ENCODE measurements around the gene CD6. TPM values are rescaled to one million over a fixed set of nuclear protein-coding genes. Genes with fewer than 3 reads are reported as not detected.
"Not testable (repeated sequence)": the region's sequence is repeated elsewhere in the genome, so short reads cannot be mapped to it uniquely, and the experiment has no call there.

The CD6 gene
- total RNA-seq, 1 donor from 2014 or later: not detected

DNA sequence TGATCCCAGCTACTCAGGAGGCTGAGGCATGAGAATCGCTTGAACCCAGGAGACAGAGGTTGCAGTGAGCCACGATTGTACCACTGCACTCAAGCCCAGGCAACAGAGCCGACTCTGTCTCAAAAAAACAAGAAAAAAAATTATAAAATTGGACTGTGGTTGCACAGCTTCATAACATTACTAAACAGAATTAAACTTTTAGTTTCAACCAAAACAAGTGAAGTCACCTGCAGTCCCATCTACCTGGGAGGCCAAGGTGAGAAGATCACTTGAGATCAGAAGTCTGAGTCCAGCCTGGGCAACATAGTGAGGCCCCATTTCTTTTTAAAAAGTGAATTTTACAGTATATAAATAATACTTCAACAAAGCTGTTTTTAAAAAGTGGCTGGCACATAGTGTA lies 83.0 kb downstream of the CD6 start:
- no peak for DNase-seq

DNA sequence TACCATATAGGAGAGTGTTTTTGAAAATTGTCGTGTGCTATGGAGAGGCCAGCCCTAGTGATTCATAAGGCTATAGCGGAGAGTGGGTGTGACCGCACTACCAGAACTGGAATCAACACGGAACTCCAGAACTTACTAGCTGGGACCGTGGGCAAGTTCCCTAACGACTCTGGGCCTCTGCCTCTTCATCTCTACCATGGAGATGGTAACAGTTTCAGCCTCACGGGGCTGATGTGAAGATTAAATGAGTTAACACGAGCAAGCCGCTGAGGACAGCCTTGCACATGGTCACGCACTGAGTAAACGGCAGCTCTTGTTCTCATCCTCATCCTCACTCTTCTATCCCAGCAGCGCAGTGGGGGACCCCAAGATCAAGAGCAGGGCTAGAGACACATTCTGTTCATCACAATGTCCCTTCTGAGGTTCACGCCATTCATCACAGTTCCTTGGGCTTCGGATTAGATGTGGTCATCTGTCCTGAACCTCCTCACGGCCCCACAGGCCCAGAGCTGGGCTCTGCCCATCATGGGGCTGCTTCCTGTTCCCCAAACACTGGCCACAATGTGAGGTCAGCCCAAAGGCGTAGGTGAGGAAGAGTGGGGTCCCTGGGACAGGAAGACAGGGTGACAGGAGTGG lies 83.6 kb downstream of the CD6 start:
- no peak for DNase-seq

DNA sequence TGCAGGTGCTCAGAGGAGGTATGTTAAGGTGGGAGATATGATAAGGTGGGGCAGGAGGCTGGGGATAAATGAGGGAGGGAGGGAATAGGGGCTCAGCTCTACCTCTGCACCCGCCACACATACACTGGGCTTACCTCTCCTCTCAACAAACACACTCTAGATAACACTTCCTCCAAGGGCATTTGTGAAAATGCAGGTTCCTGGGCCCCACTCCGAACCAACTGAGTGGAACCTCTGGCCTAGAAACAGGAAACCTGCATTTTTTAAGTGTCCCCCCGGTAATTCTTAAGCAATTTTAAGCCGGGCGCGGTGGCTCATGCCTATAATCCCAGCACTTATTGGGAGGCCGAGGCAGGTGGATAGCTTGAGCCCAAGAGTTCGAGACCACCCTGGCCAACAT lies 84.3 kb downstream of the CD6 start:
- DNase-seq: no peak

DNA sequence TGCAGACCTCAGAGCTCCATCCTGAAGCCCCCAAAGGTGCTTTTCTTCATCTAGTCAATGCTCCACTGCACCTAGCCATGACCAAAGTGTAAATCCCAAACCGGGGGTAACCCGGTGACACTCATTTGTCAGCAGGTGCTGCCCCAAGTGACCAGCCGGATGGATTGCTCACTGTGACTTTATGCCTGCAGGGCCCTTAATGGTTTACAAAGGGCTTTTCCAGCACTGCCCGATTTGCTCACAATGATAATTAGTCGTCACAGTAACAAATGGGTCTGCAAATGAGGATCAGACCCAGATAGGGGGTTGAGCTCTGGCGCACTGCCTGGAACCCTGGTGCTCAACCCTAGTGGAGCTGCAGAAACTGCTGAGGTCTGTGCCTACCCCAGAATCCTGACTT lies 85.1 kb downstream of the CD6 start:
- DNase-seq: no peak

DNA sequence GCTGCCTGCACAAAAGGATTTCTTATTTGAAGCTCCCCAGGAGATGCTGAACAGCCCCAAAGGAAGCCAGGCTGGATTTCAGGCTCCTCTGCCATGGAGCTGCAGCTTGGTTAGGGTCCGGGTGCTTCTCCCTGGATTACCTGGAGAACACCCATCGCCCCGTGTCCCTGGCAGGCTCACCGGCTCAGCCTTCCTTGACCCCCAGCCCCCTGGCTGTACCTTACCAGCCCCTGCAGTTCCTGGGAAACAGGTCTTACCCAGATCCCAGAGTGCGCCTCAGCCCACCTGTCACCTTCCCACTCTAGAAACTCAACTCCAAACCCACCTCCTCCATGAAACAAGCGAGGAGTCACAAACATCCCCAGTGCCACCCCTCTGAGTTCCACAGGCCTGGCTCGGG lies 85.5 kb downstream of the CD6 start:
- DNase-seq: no peak

DNA sequence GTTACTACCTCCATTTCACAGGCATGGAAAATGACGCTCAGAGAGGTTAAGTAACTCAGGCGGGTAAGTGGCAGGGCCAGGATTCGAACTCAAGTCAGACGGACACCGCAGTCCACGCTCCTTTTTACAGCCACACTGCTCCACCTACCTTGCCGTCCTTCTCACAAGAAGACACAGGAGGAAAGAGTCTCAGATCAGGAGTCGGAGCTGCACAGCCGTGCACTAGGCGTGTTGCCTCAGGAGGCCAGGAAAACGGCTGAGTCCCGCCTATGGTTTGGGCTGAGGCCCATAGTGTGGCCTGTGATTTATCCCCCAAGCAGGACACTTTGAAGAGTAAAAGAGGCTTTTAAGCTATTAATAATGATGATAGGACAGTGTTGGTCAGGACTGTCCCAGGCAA lies 86.1 kb downstream of the CD6 start:
- DNase-seq: no peak

DNA sequence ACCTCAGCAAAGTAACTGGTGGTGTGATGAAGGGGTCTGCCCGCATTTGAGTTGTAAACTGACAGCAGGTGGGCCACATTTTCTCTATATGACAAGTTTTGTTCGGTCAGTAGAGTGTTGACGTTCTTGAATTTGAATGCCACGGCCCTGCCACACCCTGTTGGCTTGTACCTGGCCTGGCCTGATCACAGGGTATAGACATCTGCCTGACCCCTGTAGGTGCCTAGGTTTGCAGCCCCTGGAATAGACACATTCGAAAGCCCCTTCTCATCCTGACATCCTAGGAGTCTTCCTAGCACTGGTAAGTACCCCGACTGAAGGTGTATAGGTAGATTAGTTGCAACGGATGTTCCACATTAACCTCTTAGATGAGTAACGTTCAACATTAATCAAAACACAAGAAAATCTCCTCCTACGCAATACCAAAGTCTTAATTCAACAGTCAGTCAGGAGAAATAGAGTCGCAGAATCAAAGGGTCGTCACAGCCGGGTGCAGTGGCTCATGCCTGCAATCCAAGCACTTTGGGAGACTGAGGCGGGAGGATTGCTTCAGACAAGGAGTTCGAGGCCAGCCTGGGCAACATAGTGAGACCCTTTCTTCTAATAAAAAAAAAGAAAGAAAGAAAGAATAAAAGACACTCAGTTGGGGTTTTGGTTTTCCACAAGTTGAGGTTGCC lies 87.2 kb downstream of the CD6 start:
- no peak for DNase-seq

DNA sequence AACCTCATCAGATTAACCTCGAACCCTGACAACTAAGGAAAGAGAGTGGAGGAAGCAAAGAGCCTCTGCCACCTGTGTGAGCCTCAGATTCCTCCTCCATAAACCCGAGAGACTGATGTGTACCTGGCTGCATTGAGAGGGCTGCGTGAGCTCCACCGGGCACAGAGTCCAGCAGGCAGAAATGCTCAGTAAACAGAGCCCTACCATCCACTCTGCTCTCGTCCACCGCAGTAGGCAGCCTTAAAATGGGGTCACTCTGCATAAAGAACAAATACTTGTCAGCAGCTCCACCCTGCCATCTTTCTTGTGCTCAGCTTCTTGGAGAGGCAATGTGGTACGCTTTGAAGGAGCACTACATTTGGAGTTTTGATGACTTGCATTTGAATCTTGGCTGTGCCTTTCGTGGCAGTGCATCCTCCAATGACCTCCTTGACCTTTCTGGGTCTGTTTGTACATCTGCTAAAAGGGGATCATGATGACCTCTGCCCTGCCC lies 87.8 kb downstream of the CD6 start:
- DNase-seq: no peak

DNA sequence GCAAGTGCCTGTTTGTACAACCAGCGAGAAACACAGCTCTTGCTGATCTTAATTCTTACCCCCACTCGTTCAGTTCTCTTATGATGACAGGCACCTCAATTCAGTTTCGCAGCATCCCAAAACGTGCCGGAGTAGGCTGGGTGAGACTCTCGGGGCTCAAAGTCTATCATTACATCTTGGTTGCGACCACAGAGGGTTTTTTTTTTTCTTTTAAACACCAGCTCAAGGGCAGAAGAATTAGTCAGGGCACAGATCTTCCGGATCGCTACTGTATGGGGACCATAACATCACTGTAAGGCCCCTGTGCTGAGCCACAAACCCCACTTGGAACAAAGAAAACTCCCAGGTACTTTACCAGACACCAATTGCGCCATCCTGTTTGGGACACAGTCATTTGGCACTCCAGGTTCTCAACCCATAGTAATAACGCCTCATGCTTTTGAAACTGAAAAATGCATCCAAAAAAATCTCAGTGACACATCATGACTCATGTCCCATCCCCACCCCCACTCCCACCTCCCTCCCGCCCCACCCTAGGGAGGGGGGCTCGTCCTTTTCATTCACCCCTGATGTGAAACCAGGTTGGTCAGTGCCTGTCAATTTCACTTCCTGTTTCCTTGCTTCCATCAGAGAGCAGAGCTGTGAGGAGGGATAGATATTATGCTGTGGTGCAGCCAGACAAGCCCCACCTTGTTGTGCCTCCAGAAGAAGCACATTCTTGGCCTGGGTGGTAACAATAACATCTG lies 89.8 kb downstream of the CD6 start:
- no peak for DNase-seq

DNA sequence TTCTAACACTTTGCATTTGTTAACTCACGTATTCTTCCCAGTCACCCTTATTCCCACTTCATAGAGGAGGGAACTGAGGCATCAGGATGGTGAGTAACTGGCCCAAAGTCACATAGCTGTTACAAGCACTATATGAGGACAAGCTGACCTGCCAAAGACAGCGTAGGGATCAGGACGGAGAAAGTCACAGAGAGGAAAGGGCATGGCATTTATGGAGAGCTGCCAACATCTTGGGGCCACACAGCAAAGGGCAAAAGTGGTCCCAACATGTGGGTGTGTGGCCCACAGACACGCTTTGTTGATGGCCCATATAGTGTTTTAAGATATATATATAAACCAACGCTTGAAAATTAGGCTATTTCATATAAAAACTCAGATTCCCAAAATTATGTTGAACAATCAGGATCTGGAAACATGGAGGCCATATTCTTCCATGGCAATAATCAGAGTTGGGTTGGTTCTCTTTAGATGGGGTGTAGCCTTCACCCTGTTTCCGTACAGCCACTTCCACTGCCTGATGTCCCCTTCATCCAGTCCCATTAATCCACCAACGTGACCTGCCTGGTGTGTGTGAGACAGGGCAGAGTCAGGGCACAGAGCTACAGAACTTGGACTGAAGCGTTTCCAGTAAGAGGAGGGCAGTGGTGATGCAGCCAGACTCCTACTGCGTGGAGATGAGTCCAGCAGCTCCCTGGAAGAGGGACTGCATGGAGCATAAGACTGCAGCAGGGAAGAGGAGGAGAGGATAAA lies 90.9 kb downstream of the CD6 start:
- DNase-seq: no peak

DNA sequence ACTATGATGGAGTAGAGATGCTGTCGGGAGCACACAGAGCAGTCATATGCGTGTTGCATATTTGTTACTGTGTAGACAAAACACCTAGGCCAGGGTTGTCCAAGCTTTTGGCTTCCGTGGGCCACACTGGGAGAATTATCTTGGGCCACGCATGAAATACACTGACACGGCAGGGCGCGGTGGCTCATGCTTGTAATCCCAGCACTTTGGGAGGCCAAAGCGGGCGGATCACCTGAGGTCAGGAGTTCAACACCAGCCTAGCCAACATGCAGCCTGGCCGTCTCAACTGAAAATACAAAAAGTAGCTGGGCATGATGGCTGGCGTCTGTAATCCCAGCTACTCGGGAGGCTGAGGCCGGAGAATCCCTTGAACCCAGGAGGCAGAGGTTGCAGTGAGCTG lies 93.8 kb downstream of the CD6 start:
- DNase-seq: not testable (repeated sequence)

DNA sequence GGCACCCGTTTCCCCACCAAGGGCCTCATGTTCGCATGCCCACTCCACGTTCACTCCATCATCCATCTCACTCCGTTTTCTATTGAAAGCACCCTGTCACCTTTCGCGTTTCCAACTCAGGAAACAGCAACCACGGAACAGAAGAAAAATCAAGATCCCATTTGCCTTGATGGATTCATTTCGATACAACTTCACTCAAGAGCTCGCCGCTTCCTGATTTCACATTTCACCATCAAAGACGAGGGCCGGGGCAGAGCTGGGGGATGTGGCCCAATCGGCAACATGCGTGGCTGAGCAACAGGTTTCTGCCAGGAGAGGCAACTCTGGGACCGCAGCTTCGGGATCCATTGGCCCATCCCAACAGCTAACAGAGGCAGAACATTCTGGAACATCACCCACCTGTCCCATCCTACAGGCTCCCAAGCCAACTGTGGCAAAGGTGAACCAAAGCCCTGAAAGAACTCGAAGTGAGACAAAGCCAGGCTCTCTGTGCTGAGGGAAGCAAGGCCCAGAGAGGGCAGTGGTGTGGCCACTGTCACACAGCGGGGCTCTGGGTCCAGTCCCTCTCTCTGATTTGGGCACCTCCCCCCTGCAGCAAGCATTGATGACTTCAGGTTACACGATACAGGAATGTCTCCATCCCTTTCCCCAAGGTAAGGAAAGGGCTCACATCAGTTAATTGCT lies 94.6 kb downstream of the CD6 start:
- no peak for DNase-seq

DNA sequence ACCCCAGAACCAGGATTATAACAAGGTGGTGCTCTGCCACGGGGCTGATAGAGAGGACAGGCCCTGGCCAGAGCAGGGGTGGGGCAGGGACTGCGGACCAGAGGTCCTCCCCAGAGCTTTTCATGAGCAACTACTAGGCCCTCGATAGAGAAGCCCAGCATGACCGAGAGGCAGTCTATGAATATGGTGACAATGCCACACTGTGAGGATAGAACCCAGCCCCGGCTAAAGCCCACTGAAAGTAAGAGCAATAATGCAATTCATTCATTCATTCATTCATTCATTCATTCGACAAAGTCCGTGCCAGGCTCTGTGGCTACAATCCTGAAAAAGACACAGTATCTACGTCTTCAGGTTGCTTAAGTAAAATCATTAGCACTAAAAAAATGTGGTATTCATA lies 95.2 kb downstream of the CD6 start:
- no peak for DNase-seq

DNA sequence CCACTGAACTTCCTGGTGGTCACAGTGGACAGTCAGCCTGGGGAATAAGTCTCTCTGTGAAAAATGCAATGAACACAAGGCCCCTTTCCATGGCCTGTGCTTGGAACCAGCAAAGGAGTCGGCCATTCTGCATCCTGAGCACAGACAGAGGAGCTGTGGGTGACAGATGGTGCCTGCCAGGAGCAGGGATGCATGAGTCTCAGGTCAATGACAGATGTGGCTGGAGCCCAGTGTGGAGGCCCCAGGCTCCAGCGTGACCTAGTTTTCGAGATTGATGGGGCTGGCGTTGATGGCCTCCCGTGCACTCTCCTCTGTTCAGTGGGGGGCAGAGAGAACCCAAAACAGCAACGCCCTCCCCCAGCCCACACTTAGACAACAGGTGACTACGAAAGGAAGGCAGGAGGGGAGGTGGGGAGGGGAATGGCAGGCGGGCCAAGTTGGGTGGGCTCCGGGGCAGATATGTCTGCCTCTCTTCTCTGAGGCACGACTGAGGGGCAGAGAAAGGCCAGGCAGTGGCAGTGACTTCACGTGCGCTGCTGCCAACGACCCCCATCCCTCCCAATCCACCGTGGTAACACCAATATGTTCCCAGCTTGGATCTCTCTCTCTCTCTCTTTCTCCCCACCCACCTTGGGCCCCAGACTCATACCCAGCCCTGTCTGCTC lies 96.4 kb downstream of the CD6 start:
- DNase-seq: peak; percentile 29

DNA sequence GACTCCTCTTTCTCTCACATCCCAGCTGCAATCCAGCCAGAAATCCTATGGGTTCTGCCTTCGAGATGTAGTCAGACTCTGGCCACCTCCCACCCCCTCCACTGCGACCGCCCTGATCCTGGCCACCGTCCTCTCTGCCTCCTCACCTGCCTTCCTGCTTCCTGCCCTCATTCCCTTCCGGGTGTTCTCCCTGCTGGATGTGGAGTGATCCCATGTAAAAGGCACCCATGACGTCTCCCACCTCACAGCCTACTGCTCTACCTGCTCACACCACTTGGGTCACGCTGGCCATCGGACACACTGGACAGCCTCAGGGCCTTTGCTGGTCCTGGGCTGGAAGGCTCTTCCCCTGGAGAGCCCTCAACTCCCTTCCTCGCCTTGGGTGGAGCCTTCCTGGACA lies 97.1 kb downstream of the CD6 start:
- no peak for DNase-seq

DNA sequence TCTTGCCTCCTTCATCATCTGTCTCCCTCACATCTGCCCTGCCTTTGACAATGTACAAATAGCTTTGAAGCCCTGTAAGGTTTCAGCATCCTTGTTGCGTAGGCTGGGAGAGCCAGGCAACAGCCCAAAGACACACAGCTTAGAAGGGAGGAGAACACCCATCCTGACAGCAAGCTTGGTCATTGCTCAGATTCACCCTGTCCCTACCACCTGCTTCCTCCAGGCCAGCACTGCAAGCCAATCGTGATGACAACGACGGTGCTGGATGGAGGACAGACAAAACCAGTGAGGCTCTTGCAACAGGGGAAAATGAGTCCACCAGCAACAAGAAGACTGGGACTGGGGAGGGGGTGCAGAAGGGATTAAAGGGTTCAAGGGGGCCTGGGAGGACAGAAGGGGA lies 97.9 kb downstream of the CD6 start:
- no peak for DNase-seq

Small RNAs within 50 kb of the gene (small RNA-seq; reads per million reads assigned to genes)
- not detected for gene RNU6-933P (ENCODE audit: low replicate concordance)

Other genes starting within 250 kb of the CD6 start
- not detected for gene MS4A18, start 247.0 kb upstream of the CD6 start, total RNA-seq
- gene MS4A15, start 214.8 kb upstream of the CD6 start, total RNA-seq: not detected
- not detected for gene MS4A10, start 186.3 kb upstream of the CD6 start, total RNA-seq
- gene CCDC86, start 129.6 kb upstream of the CD6 start, total RNA-seq: 10.3 TPM
- 1.3 TPM for gene PTGDR2, start 115.7 kb upstream of the CD6 start, total RNA-seq
- not detected for gene ZP1, start 104.1 kb upstream of the CD6 start, total RNA-seq
- gene PRPF19, start 65.1 kb upstream of the CD6 start, total RNA-seq: 35.9 TPM
- 34.0 TPM for gene TMEM109, start 57.5 kb upstream of the CD6 start, total RNA-seq
- gene TMEM132A, start 47.2 kb upstream of the CD6 start, total RNA-seq: 29.7 TPM
- 8.0 TPM for gene SLC15A3, start 19.5 kb upstream of the CD6 start, total RNA-seq
- gene CD5, start 130.8 kb downstream of the CD6 start, total RNA-seq: 0.31 TPM
- 11.9 TPM for gene VPS37C, start 189.7 kb downstream of the CD6 start, total RNA-seq
- not detected for gene PGA3, start 231.8 kb downstream of the CD6 start, total RNA-seq